ENCODE measurements around the gene ATP1A1.

Gene ATP1A1

DNA sequence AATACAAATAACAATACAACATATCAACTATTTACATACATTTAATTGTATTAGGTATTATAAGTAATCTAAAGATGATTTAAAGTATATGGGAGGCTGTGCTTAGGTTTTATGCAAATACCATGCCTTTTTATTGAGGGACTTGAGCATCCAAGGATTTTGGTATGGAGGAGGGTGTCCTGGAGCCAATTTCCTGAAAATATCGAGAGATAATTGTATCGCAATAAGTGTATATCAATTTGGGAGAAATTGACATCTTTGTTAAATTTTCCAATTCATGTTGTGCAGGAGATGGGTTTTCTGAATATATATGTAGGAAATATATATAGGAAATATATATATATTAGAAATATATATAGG is 63.5 kb downstream of the ATP1A1 start:
- Histone ChIP-seq H3K36me3 (ENCODE audit: insufficient read depth, low read length) (no peaks in the 10 kb centered on the region), H2AFZ (ENCODE audit: low read depth, low read length) (no peak overlapping the region), H3K4me1 (ENCODE audit: insufficient read depth, low read length) (peaks cover 3% of the 10 kb centered on the region), H3K9me3 (ENCODE audit: low read length) (no peaks in the 10 kb centered on the region), H3K27me3 (ENCODE audit: insufficient read depth, low read length) (peaks cover 3% of the 10 kb centered on the region), H3K4me3 (ENCODE audit: low read length) (no peak overlapping the region)

DNA sequence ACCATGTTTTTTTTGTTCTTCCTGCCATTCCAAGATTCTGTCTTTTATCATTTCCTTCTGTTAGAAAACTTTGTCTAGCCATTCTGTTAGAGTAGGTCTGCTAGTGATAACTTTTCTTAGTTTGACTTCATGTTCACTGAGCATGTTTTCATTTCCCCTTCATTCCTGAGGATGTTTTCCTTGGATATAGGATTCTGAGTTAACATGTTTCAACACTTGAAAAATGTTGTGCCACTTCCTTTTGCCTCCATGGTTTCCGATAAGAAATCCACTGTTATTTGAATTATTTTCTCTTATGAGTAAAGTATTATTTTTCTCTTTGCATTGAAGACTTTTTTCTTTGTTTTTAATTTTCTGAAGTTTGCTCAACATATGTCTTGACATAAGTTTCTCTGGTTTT is 66.7 kb downstream of the ATP1A1 start:
- Histone ChIP-seq H3K36me3 (ENCODE audit: insufficient read depth, low read length) (no peaks in the 10 kb centered on the region), H3K4me3 (ENCODE audit: low read length) (no peak overlapping the region), H3K27me3 (ENCODE audit: insufficient read depth, low read length) (peaks cover 5% of the 10 kb centered on the region), H3K9me3 (ENCODE audit: low read length) (no peaks in the 10 kb centered on the region), H2AFZ (ENCODE audit: low read depth, low read length) (no peak overlapping the region), H3K4me1 (ENCODE audit: insufficient read depth, low read length) (no peaks in the 10 kb centered on the region)

GRCh38 chr1:116440731-116441130 is 67.7 kb downstream of the ATP1A1 start:
- H3K4me3 ChIP-seq (ENCODE audit: low read length) = no peak overlapping the region
- no peaks in the 10 kb centered on the region for H3K4me1 ChIP-seq (ENCODE audit: insufficient read depth, low read length)
- H3K9me3 ChIP-seq (ENCODE audit: low read length) = no peaks in the 10 kb centered on the region
- peaks cover 5% of the 10 kb centered on the region for H3K27me3 ChIP-seq (ENCODE audit: insufficient read depth, low read length)
- no peak overlapping the region for H2AFZ ChIP-seq (ENCODE audit: low read depth, low read length)
- H3K36me3 ChIP-seq (ENCODE audit: insufficient read depth, low read length) = no peaks in the 10 kb centered on the region

GRCh38 chr1:116445534-116445933 is 72.5 kb downstream of the ATP1A1 start:
- Histone ChIP-seq H3K27me3 (ENCODE audit: insufficient read depth, low read length) (peaks cover 5% of the 10 kb centered on the region), H3K9me3 (ENCODE audit: low read length) (no peaks in the 10 kb centered on the region), H3K4me3 (ENCODE audit: low read length) (no peak overlapping the region), H2AFZ (ENCODE audit: low read depth, low read length) (no peak overlapping the region), H3K4me1 (ENCODE audit: insufficient read depth, low read length) (no peaks in the 10 kb centered on the region), H3K36me3 (ENCODE audit: insufficient read depth, low read length) (no peaks in the 10 kb centered on the region)

- Histone ChIP-seq H3K4me1 (ENCODE audit: insufficient read depth, low read length) (no peaks in the 10 kb centered on the region), H3K9me3 (ENCODE audit: low read length) (no peaks in the 10 kb centered on the region), H3K36me3 (ENCODE audit: insufficient read depth, low read length) (no peaks in the 10 kb centered on the region), H3K27me3 (ENCODE audit: insufficient read depth, low read length) (peaks cover 2% of the 10 kb centered on the region), H2AFZ (ENCODE audit: low read depth, low read length) (no peak overlapping the region), H3K4me3 (ENCODE audit: low read length) (no peak overlapping the region)
Observed at GRCh38 chr1:116446686-116447085, 73.6 kb downstream of the ATP1A1 start.

DNA sequence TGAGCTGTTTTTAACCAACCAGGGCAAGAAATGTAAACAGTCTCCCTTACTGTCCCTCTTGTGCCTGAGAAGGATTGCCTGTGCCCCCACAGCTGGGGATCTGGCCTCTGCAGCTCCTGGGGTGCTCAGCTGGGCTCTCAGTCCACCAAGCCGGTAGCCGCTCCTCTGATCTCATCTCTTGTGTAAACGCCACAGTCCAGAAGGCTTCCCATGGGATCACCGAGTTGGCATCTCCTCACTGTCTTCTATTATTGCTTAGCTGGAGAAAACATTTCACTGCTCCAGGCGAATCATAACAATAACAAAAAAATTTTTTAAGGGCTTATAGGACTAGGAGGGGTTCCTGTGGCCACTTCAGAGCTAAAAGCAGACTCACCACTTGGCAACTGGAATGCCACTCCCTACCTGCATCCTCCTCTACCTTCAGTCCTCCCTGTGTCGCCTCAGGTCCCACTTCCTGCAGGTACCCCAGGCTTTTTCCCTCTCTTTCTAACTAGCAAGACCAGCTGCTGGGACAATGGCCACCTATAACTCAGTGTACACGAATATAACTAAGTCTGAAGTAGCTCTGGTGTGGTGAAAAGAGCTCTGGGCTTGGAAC is 75.8 kb downstream of the ATP1A1 start:
- Histone ChIP-seq H3K9me3 (ENCODE audit: low read length) (no peaks in the 10 kb centered on the region), H3K27me3 (ENCODE audit: insufficient read depth, low read length) (peaks cover 2% of the 10 kb centered on the region), H2AFZ (ENCODE audit: low read depth, low read length) (no peak overlapping the region), H3K4me1 (ENCODE audit: insufficient read depth, low read length) (no peaks in the 10 kb centered on the region), H3K4me3 (ENCODE audit: low read length) (no peak overlapping the region), H3K36me3 (ENCODE audit: insufficient read depth, low read length) (no peaks in the 10 kb centered on the region)

DNA sequence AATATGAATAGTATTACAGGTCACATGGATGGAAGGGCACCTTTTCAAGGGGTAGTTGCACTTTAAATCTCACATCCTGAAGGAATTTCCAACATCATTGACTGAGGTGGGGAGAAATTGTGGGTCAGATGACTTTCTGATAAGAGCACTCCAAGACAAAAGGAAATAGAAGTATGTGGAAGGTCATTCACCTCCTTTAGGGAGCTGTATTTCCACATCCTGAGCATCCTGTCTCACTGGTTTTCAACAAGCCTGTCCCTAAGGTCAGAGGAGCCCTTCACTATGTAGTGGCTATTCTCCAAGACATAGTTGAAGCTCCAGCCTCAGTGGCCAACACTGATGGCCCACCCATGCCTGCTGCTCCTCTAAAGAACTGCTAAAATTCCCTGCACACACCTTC is 76.5 kb downstream of the ATP1A1 start:
- Histone ChIP-seq H3K36me3 (ENCODE audit: insufficient read depth, low read length) (no peaks in the 10 kb centered on the region), H2AFZ (ENCODE audit: low read depth, low read length) (no peak overlapping the region), H3K4me1 (ENCODE audit: insufficient read depth, low read length) (no peaks in the 10 kb centered on the region)

GRCh38 chr1:116451702-116452101 is 78.7 kb downstream of the ATP1A1 start:
- H3K36me3 ChIP-seq (ENCODE audit: insufficient read depth, low read length) = no peaks in the 10 kb centered on the region
- H3K4me1 ChIP-seq (ENCODE audit: insufficient read depth, low read length) = no peaks in the 10 kb centered on the region
- no peak overlapping the region for H3K4me3 ChIP-seq (ENCODE audit: low read length)
- H2AFZ ChIP-seq (ENCODE audit: low read depth, low read length) = no peak overlapping the region
- peaks cover 5% of the 10 kb centered on the region for H3K27me3 ChIP-seq (ENCODE audit: insufficient read depth, low read length)
- no peaks in the 10 kb centered on the region for H3K9me3 ChIP-seq (ENCODE audit: low read length)

More for the DNA sequence above, 76.5 kb downstream of the ATP1A1 start:
- no peak overlapping the region for H3K4me3 ChIP-seq (ENCODE audit: low read length)
- no peaks in the 10 kb centered on the region for H3K9me3 ChIP-seq (ENCODE audit: low read length)
- H3K27me3 ChIP-seq (ENCODE audit: insufficient read depth, low read length) = peaks cover 5% of the 10 kb centered on the region

- no peak overlapping the region for H3K4me3 ChIP-seq (ENCODE audit: low read length)
- no peaks in the 10 kb centered on the region for H3K36me3 ChIP-seq (ENCODE audit: insufficient read depth, low read length)
- peaks cover 4% of the 10 kb centered on the region for H3K4me1 ChIP-seq (ENCODE audit: insufficient read depth, low read length)
- no peaks in the 10 kb centered on the region for H3K9me3 ChIP-seq (ENCODE audit: low read length)
- H2AFZ ChIP-seq (ENCODE audit: low read depth, low read length) = no peak overlapping the region
- H3K27me3 ChIP-seq (ENCODE audit: insufficient read depth, low read length) = peaks cover 5% of the 10 kb centered on the region
Observed at GRCh38 chr1:116453481-116453880, 80.4 kb downstream of the ATP1A1 start.

GRCh38 chr1:116453906-116454305 is 80.9 kb downstream of the ATP1A1 start:
- H3K27me3 ChIP-seq (ENCODE audit: insufficient read depth, low read length) = peaks cover 5% of the 10 kb centered on the region
- H2AFZ ChIP-seq (ENCODE audit: low read depth, low read length) = no peak overlapping the region

More at GRCh38 chr1:116453906-116454305, 80.9 kb downstream of the ATP1A1 start:
- Histone ChIP-seq H3K9me3 (ENCODE audit: low read length) (no peaks in the 10 kb centered on the region), H3K4me3 (ENCODE audit: low read length) (no peak overlapping the region), H3K36me3 (ENCODE audit: insufficient read depth, low read length) (no peaks in the 10 kb centered on the region), H3K4me1 (ENCODE audit: insufficient read depth, low read length) (peaks cover 8% of the 10 kb centered on the region)
